Fibroblast of pulmonary artery (primary cell): ENCODE measurements around the gene CKLF.
A peak's percentile ranks its signal among the peaks of the same experiment; 100 is the strongest.

Experiments
- DNase-seq: peaks from one replicate; pipeline ENCODE4 v3.0.0-alpha.2; 2010; ENCODE audit warnings: low read depth
- H3K4me3 ChIP-seq: replicated peaks from 2 replicates; pipeline ENCODE4 v1.5.1; 2011; ENCODE audit warnings: low read depth, mild to moderate bottlenecking, control low read depth, low read length, moderate library complexity
- TF ChIP-seq, protein P1 (sequence below): IDR thresholded peaks from 2 replicates; pipeline ENCODE4 v1.5.1; 2011; ENCODE audit warnings: mild to moderate bottlenecking, control low read depth, low read length, inconsistent platforms; ENCODE audit errors: missing control alignments

Gene CKLF

DNA sequence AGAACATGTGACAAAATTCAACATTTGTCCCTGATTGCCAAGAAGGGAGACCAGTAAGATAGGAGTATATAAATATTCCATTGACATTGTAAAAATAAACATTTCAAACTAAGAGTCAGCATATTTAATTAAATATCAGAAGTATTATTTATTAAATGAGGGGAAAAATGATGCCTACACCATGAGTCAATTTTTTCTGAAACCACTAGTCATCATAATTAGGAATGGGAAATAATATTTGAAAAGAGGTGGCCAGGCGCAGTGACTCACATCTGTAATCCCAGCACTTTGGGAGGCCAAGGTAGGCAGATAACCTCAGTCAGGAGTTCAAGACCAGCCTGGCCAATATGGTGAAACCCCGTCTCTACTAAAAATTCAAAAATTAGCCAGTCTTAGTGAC is 16.0 kb downstream of the CKLF start:
- TF ChIP-seq, protein P1, sequence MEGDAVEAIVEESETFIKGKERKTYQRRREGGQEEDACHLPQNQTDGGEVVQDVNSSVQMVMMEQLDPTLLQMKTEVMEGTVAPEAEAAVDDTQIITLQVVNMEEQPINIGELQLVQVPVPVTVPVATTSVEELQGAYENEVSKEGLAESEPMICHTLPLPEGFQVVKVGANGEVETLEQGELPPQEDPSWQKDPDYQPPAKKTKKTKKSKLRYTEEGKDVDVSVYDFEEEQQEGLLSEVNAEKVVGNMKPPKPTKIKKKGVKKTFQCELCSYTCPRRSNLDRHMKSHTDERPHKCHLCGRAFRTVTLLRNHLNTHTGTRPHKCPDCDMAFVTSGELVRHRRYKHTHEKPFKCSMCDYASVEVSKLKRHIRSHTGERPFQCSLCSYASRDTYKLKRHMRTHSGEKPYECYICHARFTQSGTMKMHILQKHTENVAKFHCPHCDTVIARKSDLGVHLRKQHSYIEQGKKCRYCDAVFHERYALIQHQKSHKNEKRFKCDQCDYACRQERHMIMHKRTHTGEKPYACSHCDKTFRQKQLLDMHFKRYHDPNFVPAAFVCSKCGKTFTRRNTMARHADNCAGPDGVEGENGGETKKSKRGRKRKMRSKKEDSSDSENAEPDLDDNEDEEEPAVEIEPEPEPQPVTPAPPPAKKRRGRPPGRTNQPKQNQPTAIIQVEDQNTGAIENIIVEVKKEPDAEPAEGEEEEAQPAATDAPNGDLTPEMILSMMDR, result no peak
- no peak overlapping the region for H3K4me3 ChIP-seq
- peak; percentile 17 for DNase-seq

DNA sequence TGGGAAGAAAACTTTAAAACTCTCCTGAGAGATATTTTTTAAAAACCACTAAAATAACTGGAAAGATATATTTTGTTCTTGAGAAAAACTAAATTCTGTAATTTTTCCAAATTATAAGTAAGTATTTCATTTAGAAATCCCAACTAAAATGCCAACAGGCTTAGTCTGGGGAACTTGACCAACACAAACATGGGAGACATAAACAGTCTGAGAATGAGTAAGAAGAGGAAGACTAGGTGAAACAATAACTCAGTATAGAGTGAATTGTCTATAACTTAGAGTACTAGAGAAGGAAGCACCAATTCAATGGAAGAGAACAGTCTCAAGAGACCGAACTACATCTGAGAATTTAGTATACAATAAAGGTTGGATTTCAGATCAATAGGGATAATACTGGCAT is 16.8 kb downstream of the CKLF start:
- no peak overlapping the region for H3K4me3 ChIP-seq
- DNase-seq, result peak; percentile 40
- TF ChIP-seq, protein P1, result no peak

DNA sequence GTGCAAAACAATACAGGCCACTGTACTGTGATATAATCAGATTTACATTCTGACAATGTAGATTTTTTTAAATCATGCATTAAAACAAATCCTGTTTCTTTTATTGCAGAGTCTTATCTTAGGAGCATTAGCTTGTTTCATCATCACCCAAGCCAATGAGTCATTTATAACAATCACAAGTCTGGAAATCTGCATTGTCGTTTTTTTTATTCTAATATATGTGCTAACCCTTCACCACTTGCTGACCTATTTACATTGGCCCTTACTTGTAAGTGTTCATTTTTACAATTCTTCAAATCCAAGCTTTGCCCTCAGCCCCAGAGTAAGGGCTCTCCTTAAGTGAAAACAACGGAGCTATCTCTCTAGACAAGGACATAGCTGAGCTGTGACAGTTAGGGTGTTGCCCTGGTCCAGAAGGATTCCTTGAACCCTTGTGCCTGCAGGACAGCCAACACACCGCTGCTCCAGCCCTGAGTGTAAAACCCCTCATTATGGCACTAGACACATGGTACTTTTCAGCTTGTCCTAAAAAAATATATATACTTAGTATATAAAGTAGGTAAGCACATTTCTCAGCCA is 17.5 kb downstream of the CKLF start:
- H3K4me3 ChIP-seq, result no peak overlapping the region
- peak; percentile 80 for DNase-seq
- TF ChIP-seq, protein P1, result no peak

DNA sequence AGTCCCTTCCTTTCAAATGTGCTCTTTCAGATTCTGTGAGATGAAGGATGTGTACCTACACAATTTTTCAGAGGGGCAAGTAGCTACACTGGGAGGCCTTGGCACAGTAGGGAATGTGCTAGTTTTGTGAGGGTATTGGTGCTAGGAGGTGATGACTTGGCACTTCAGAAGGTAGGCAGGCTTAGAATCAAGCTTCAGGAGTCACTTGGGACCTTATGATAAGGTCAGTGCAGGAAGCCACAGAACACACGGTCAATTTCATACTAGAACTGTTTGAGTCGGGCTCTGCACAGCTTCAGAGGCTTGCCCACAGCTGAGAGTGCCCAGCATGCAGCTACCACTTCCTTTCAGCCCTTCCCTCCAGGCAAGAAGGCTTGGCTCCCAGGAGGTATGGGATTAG is 20.0 kb downstream of the CKLF start:
- no peak overlapping the region for H3K4me3 ChIP-seq
- DNase-seq, result no peak
- TF ChIP-seq, protein P1, result no peak

DNA sequence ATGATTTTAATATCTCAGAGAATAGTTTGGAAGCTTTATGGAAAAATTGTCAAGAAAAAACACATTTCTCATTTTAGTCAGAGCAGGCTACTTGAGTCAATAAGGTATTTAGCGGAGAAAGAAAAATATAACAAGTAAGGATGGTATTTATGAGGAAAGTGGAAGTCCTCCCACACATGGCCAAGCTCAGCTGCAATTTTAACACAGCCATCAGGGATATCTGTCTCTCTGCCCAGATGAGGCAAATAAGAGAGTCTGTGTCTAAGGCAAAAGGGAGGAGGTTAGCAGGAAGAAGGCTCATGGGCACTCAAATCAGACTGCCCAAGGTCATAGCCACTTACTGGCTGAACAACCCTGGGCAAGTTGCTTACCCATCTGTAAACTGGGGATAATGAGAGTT is 21.7 kb downstream of the CKLF start:
- DNase-seq, result peak; percentile 45
- TF ChIP-seq, protein P1, result no peak

DNA sequence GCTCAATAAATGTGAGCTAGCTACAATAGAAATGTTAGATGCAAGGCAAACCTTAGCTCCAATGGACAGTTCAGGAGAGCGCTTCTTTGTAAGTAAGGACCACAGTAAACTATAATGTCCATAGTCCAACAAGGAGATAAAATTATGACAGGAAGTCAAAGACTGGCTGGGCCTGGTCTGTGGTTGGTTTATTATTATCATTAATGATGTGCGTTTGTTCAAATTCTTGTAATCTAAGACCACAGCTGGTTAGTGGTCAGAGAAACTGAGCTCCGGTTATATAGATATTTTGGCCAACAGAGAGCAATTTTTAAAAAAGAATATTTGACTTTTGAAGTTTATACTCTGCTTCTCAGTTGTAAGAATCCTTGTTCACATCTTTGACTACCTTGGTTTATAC is 22.2 kb downstream of the CKLF start:
- no peak for DNase-seq
- H3K4me3 ChIP-seq, result no peak overlapping the region
- TF ChIP-seq, protein P1, result no peak

More for the DNA sequence above, 21.7 kb downstream of the CKLF start:
- no peak overlapping the region for H3K4me3 ChIP-seq

DNA sequence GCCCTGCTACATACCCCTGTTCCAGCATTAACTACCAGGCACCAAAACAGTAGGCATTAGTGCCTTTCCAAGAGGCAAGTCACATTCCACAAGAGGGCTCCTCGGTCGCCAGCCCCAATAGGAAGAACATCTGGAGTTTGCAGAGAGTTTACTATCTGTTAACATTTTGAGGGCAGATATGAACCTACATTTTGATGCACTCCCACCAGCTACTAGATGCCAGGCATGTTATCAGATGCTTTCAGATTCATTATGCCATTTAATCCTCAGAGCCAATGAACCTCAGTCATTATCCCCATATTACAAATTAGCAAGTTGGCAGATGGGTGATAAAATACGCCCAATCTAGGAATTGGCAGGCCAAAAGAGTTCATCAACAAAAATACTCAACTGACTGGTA is 22.7 kb downstream of the CKLF start:
- DNase-seq, result no peak
- TF ChIP-seq, protein P1, result no peak
- H3K4me3 ChIP-seq, result no peak overlapping the region
